Large intestine (tissue), 3 donors: Measurements from ENCODE around the gene LCOR. TPM values are rescaled to one million over a fixed set of nuclear protein-coding genes. Genes with fewer than 3 reads are reported as not detected.

Experiments
- DNase-seq, 2 donors: peaks; one replicate each; pipeline versions ENCODE4 v3.0.0 to v3.0.0-alpha.2; 2013
- H3K27ac ChIP-seq: one replicate; pipeline ENCODE4 v1.5.1; 2013; ENCODE audit warnings: low read length
- H3K27me3 ChIP-seq: 2 replicates; pipeline ENCODE4 v1.6.1; 2013; ENCODE audit warnings: low read length; ENCODE audit not compliant: control insufficient read depth, insufficient read depth
- H3K36me3 ChIP-seq: 2 replicates; pipeline ENCODE4 v1.6.1; 2013; ENCODE audit warnings: low read length; ENCODE audit not compliant: control insufficient read depth, insufficient read depth
- H3K4me1 ChIP-seq: one replicate; pipeline ENCODE4 v1.6.1; 2013; ENCODE audit warnings: low read length; ENCODE audit not compliant: control insufficient read depth, insufficient read depth
- H3K4me3 ChIP-seq: one replicate; pipeline ENCODE4 v1.5.1; 2013; ENCODE audit warnings: low read length
- H3K9me3 ChIP-seq: one replicate; pipeline ENCODE4 v1.6.1; 2013; ENCODE audit warnings: mild to moderate bottlenecking, low read depth, low read length, moderate library complexity; ENCODE audit not compliant: control insufficient read depth
- WGBS: methylation state at CpG from one replicate; pipeline ENCODE4 v1.1.5; 2013; ENCODE audit warnings: low lambda C conversion rate; ENCODE audit not compliant: insufficient coverage; 5-methylcytosine and 5-hydroxymethylcytosine counted together
- polyA plus RNA-seq: library from polyadenylated mRNA; unstranded; fragments of 120-200 nt; gene quantifications from one replicate; pipeline ENCODE4 v1.2.1, GENCODE V29; 2013

LCOR gene
- polyA plus RNA-seq, 1 donor: 46.1 TPM

GRCh38 chr10:97040706-97041105, 208.6 kb downstream of the LCOR start:
- Histone ChIP-seq H3K4me1 (peaks cover 4% of the 10 kb centered on the region), H3K36me3 (no peaks in the 10 kb centered on the region)
- no CpG with 5 or more reads among the region's 8 CpGs for WGBS

GRCh38 chr10:97042081-97042480, 210.0 kb downstream of the LCOR start:
- no peak overlapping the region for H3K4me3 ChIP-seq
- no peak overlapping the region for H3K27ac ChIP-seq
- no peaks in the 10 kb centered on the region for H3K9me3 ChIP-seq
- H3K27me3 ChIP-seq: no peaks in the 10 kb centered on the region
- peaks cover 4% of the 10 kb centered on the region for H3K4me1 ChIP-seq
- no peaks in the 10 kb centered on the region for H3K36me3 ChIP-seq
- no CpG with 5 or more reads among the region's 5 CpGs for WGBS
- no peak for DNase-seq

More at GRCh38 chr10:97040706-97041105, 208.6 kb downstream of the LCOR start:
- Histone ChIP-seq H3K4me3 (no peak overlapping the region), H3K27ac (no peak overlapping the region), H3K27me3 (no peaks in the 10 kb centered on the region), H3K9me3 (no peaks in the 10 kb centered on the region)
- DNase-seq: no peak

DNA sequence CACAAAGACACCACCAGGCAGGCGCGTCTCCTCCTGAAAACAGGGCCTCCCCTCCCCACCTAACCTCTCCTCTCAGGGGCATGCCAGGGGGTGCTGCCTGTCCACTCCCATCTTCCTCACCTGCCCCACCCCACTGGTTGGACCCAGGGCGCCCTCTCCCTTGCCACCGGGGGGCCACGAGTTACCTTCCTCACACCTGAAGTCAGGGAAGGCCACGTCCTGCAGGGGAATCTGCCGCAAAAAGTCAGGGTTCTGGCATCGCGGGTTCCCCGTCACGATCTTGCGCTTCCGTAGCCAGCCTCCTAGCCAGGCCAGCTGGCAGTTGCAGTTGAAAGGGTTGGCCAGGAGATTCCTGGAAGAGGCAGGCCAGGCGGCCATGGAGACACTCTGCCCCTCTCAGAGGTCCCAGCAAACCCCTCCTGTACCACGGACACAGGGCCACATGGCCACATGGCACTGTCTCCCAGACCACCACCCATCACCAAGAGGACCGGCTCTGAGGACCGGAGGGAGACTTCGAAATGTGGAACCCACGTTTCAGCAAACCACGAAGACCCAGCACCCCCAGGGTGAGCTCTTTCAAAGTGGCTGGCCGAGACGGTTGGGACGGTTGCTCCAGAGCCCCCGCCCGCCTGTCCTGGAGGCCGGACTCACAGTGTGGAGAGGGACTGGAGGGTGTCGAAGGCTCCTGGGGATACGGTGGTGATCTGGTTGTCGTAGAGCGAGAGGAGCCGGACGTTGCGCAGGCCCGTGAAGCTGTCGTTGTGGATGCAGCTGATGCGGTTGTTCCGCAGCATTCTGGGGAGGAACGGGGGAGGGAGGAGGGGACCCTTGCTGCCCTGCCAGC, 210.8 kb downstream of the LCOR start:
- no peak for DNase-seq
- WGBS: no CpG with 5 or more reads among the region's 38 CpGs
- no peaks in the 10 kb centered on the region for H3K9me3 ChIP-seq
- no peak overlapping the region for H3K27ac ChIP-seq
- no peaks in the 10 kb centered on the region for H3K27me3 ChIP-seq
- H3K4me3 ChIP-seq: no peak overlapping the region
- no peaks in the 10 kb centered on the region for H3K36me3 ChIP-seq
- H3K4me1 ChIP-seq: peaks cover 2% of the 10 kb centered on the region

- Histone ChIP-seq H3K27me3 (no peaks in the 10 kb centered on the region), H3K4me1 (no peaks in the 10 kb centered on the region), H3K36me3 (no peaks in the 10 kb centered on the region), H3K4me3 (no peak overlapping the region), H3K9me3 (no peaks in the 10 kb centered on the region), H3K27ac (no peak overlapping the region)
- no peak for DNase-seq
- no CpG with 5 or more reads among the region's 14 CpGs for WGBS
These were observed 211.4 kb downstream of the LCOR start for GRCh38 chr10:97043563-97043855.

Other genes with a start within 250 kb of the LCOR start
- 211 TPM for gene TM9SF3, start 245.3 kb upstream of the LCOR start, polyA plus RNA-seq
- gene PIK3AP1, start 111.8 kb upstream of the LCOR start, polyA plus RNA-seq: 5.7 TPM